Brain microvascular endothelial cell (primary cell): Measurements from ENCODE around the gene INPP5B.
"Not testable (repeated sequence)": the region's sequence is repeated elsewhere in the genome, so short reads cannot be mapped to it uniquely, and the experiment has no call there.

ENCODE experiments used
- DNase-seq: peaks from one replicate; pipeline ENCODE4 v3.0.0-alpha.2; 2020
- H3K27ac ChIP-seq: fragments of 250-450 bp; sonication (Bioruptor Pico); 2 replicates; pipeline ENCODE4 v1.5.1; 2020; ENCODE audit warnings: mild to moderate bottlenecking, moderate library complexity
- H3K27me3 ChIP-seq: fragments of 250-450 bp; sonication (Bioruptor Pico); replicated peaks from 2 replicates; pipeline ENCODE4 v1.5.1; 2020; ENCODE audit warnings: mild to moderate bottlenecking
- H3K36me3 ChIP-seq: fragments of 250-450 bp; sonication (Bioruptor Pico); replicated peaks from 2 replicates; pipeline ENCODE4 v1.5.1; 2020; ENCODE audit warnings: mild to moderate bottlenecking
- H3K4me3 ChIP-seq: 2 replicates; pipeline ENCODE4 v1.5.1; 2011; ENCODE audit warnings: low read depth, mild to moderate bottlenecking, control low read depth, low read length, moderate library complexity
- in situ Hi-C: cut with HindIII; loops from 2 replicates; pipeline ENCODE4 v1.10.0; 2017; ENCODE audit warnings: low sequenced_read_pairs, low pct_ligation_motif_present
- TF ChIP-seq, protein P1 (sequence below): IDR thresholded peaks from 2 replicates; pipeline ENCODE4 v1.5.1; 2011; ENCODE audit warnings: low read depth, mild to moderate bottlenecking, moderate library complexity, low read length, control low read depth, inconsistent platforms; ENCODE audit errors: missing control alignments

INPP5B gene

GRCh38 chr1:37945743-37946702 is 830 bp downstream of the INPP5B start:
- H3K27me3 ChIP-seq = no peaks in the 10 kb centered on the region
- in situ Hi-C loops = no loop called here
- DNase-seq = peak; percentile 92
- H3K4me3 ChIP-seq = peak overlapping the region; percentile 90
- TF ChIP-seq, protein P1, sequence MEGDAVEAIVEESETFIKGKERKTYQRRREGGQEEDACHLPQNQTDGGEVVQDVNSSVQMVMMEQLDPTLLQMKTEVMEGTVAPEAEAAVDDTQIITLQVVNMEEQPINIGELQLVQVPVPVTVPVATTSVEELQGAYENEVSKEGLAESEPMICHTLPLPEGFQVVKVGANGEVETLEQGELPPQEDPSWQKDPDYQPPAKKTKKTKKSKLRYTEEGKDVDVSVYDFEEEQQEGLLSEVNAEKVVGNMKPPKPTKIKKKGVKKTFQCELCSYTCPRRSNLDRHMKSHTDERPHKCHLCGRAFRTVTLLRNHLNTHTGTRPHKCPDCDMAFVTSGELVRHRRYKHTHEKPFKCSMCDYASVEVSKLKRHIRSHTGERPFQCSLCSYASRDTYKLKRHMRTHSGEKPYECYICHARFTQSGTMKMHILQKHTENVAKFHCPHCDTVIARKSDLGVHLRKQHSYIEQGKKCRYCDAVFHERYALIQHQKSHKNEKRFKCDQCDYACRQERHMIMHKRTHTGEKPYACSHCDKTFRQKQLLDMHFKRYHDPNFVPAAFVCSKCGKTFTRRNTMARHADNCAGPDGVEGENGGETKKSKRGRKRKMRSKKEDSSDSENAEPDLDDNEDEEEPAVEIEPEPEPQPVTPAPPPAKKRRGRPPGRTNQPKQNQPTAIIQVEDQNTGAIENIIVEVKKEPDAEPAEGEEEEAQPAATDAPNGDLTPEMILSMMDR = no peak
- peaks cover 2% of the 10 kb centered on the region for H3K36me3 ChIP-seq
- peak overlapping the region; percentile 97 for H3K27ac ChIP-seq

DNA sequence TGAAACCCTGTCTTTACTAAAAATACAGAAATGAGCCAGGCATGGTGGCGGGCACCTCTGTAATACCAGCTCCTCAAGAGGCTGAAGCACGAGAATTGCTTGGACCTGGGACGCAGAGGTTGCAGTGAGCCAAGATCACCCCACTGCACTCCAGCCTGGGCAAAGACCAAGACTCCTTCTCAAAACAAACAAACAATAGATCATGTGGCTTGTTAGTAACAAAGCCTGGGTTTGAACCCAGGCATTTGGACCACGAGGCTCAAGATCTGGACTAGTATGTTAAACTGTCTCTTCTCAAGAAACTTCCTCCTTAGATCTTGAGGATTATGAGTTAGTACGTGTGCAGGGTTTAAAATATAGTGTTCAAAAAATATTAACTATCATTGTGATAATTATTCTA is 1.6 kb downstream of the INPP5B start:
- H3K27me3 ChIP-seq = no peaks in the 10 kb centered on the region
- TF ChIP-seq, protein P1 = no peak
- DNase-seq = no peak
- peak overlapping the region; percentile 97 for H3K27ac ChIP-seq
- in situ Hi-C loops = no loop called here
- H3K36me3 ChIP-seq = peaks cover 7% of the 10 kb centered on the region
- no peak overlapping the region for H3K4me3 ChIP-seq

DNA sequence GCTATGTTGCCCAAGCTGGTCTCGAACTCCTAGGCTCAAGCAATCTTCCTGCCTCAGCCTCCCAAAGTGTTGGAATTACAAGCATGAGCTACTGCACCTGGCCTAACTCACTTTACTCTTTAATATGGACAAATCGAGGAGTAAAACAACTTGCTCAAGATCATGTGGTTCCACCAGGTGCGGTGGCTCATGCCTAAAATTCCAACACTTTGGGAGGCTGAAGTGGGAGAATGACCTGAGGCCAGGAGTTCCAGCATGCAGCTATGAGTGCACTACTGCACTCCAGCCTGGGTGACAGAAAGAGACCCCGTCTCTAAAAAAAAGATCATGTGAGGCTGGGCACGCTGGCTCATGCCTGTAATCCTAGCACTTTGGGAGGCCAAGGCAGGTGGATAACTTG is 2.0 kb downstream of the INPP5B start:
- TF ChIP-seq, protein P1 = no peak
- Histone ChIP-seq H3K27ac (no peak overlapping the region), H3K4me3 (no peak overlapping the region), H3K36me3 (peaks cover 9% of the 10 kb centered on the region), H3K27me3 (no peaks in the 10 kb centered on the region)
- in situ Hi-C loops = no loop called here
- DNase-seq = no peak

GRCh38 chr1:37944086-37944763 is 2.6 kb downstream of the INPP5B start:
- H3K27ac ChIP-seq = peak overlapping the region; percentile 38
- H3K36me3 ChIP-seq = peaks cover 9% of the 10 kb centered on the region
- in situ Hi-C loops = no loop called here
- TF ChIP-seq, protein P1 = no peak
- no peaks in the 10 kb centered on the region for H3K27me3 ChIP-seq
- peak; percentile 56 for DNase-seq
- no peak overlapping the region for H3K4me3 ChIP-seq

DNA sequence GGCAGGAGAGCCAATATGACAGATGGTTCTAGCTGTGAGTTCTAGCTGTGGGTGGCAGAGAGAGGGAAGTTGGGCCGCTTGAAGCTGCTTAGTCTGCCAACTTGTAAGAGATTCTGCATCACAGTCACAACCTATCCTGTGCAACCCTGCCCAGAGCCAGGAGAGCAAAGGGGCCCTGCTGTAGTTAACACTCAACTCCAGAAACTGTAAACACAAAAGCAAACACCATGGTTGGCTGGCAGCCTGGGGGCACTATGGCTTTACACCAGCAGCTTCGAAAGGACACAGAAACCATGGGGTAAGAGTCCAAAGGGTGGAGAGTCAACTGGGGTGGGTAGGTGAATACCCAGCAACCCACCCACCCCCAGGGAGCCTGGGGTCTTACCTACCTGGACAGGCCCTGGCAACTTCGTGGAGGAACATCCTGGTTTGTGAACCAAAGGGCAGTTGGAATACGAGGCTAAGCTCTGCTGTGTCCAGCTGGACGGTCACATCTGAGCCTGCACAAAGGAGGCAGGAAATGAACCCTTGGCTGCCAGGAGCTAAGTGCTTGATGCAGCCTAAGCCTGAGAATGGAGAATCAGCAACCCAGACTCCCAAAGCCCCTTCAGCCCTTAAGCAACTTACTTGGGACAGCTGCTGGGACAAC is 6.4 kb downstream of the INPP5B start:
- in situ Hi-C loops = no loop called here

DNA sequence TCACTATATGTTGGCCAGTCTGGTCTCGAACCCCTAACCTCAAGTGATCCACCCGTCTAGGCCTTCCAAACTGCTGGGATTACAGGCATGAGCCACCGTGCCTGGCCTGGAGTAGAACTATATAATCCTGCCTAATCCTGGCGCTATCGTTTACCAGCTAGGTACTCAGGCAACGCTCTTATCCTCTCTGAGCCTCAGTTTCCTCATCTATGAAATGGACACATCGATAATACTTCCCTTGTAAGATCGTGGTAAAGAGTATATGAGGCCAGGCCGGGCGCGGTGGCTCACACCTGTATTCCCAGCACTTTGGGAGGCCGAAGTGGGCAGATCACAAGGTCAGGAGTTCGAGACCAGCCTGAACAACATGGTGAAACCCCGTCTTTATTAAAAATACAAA is 10.1 kb downstream of the INPP5B start:
- in situ Hi-C loops, H3K36me3 ChIP-seq, DNase-seq, H3K27me3 ChIP-seq, H3K4me3 ChIP-seq, H3K27ac ChIP-seq: not testable (repeated sequence)

More for the DNA sequence above, 6.4 kb downstream of the INPP5B start:
- H3K36me3 ChIP-seq = peaks cover 12% of the 10 kb centered on the region
- no peak overlapping the region for H3K27ac ChIP-seq
- TF ChIP-seq, protein P1 = no peak
- no peak overlapping the region for H3K4me3 ChIP-seq
- DNase-seq = no peak
- no peaks in the 10 kb centered on the region for H3K27me3 ChIP-seq
